ENCODE measurements around the gene DLG5. TPM values are rescaled to one million over a fixed set of nuclear protein-coding genes. Genes with fewer than 3 reads are reported as not detected.

Gene DLG5
- total and polyA plus RNA-seq, 10 of the 15 experiments (the other 5 are each of a cell fraction or from before 2014, with no cell fraction given): 0.18 to 6.6 (median 2.7) TPM

DNA sequence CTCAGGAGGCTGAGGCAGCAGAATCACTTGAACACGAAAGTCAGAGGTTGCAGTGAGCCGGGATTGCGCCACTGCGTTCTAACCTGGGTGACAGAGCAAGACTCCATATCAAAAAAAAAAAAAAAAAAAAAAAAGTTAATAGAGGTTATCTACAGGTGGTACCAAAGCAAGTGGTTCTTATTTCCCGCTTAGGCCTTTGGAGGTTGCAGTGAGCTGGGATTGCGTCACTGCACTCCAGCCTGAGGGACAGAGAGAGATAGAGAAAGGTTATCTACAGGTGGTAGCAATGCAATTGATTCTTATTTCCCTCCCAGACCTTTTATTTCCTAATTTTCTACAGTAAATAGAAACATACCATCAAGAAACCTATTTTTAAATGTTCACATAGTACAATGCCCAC, 98.2 kb downstream of the DLG5 start:
- ChIA-PET CTCF (no interaction called here), RAD21 (ENCODE audit: unreplicated experiment) (no interaction called here), POLR2A (interaction anchor here (0.6 kb wide), 1 partner anchor 81 kb away, joined by 4 read pairs; no protein-coding TSS in a partner anchor), SMC1A (ENCODE audit: uncharacterized antibody, unreplicated experiment) (interaction anchor here (1.2 kb wide), 1 partner anchor 8 kb away, joined by 3 read pairs; no protein-coding TSS in a partner anchor)
- ATAC-seq (no peak), DNase-seq (ENCODE audit: low read depth, low spot score) (no peak), FAIRE-seq (no peak)
- Histone ChIP-seq H4K20me1 (ENCODE audit: control insufficient read depth, insufficient read depth) (no peaks in the 10 kb centered on the region), H3K4me3 (no peak overlapping the region), H3K27me3 (replicated peaks in 1 of 2; ENCODE audit: control insufficient read depth in 2 of 2, insufficient read depth in 2 of 2, low read length in 1 of 2) (no peaks in the 10 kb centered on the region), H2AFZ (ENCODE audit: control insufficient read depth, low read depth, low read length) (no peak overlapping the region), H3K79me2 (ENCODE audit: control insufficient read depth, insufficient read depth, low read length) (no peaks in the 10 kb centered on the region), H3K36me3 (ENCODE audit: control insufficient read depth in 2 of 2, insufficient read depth in 2 of 2, low read length in 1 of 2) (peaks cover 0 to 5% of the 10 kb centered on the region in 2 experiments; a peak in 2 of 4 replicates), H3K9me3 (replicated peaks; ENCODE audit: control insufficient read depth, insufficient read depth, low read length) (no peaks in the 10 kb centered on the region), H3K27ac (ENCODE audit: control insufficient read depth, insufficient read depth) (no peak overlapping the region), H3K9ac (ENCODE audit: control insufficient read depth, insufficient read depth, low read length) (no peak overlapping the region), H3K4me1 (ENCODE audit: control insufficient read depth, insufficient read depth, low read length) (no peaks in the 10 kb centered on the region), H3K4me2 (ENCODE audit: control insufficient read depth, insufficient read depth) (no peak overlapping the region)
- in situ Hi-C loops (cut with MboI): no loop called here
- WGBS (ENCODE audit: insufficient coverage, insufficient replicate concordance, low lambda C conversion rate, missing lambda C conversion rate): 90% methylated on average over 6 of the region's 6 CpGs
- intact Hi-C loops (cut with micrococcal nuclease; ENCODE audit: unreplicated experiment): no loop called here
- BruUV-seq (replicated peaks): no TSS peak
- no peak for TF ChIP-seq ZNF622 (IDR thresholded peaks at IDR 0.05)
- no peak for TF ChIP-seq CREB1 (IDR thresholded peaks at IDR 0.05; ENCODE audit: low read depth)
- TF ChIP-seq, protein P1, sequence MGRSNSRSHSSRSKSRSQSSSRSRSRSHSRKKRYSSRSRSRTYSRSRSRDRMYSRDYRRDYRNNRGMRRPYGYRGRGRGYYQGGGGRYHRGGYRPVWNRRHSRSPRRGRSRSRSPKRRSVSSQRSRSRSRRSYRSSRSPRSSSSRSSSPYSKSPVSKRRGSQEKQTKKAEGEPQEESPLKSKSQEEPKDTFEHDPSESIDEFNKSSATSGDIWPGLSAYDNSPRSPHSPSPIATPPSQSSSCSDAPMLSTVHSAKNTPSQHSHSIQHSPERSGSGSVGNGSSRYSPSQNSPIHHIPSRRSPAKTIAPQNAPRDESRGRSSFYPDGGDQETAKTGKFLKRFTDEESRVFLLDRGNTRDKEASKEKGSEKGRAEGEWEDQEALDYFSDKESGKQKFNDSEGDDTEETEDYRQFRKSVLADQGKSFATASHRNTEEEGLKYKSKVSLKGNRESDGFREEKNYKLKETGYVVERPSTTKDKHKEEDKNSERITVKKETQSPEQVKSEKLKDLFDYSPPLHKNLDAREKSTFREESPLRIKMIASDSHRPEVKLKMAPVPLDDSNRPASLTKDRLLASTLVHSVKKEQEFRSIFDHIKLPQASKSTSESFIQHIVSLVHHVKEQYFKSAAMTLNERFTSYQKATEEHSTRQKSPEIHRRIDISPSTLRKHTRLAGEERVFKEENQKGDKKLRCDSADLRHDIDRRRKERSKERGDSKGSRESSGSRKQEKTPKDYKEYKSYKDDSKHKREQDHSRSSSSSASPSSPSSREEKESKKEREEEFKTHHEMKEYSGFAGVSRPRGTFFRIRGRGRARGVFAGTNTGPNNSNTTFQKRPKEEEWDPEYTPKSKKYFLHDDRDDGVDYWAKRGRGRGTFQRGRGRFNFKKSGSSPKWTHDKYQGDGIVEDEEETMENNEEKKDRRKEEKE (IDR thresholded peaks at IDR 0.05): no peak
- TF ChIP-seq ZBED1 (IDR thresholded peaks at IDR 0.05; ENCODE audit: borderline replicate concordance): no peak
- TF ChIP-seq IKZF2 (IDR thresholded peaks at IDR 0.05): no peak
- no peak for TF ChIP-seq PAX5 (IDR thresholded peaks at IDR 0.05; ENCODE audit: borderline replicate concordance, low read depth, low read length)
- no peak for TF ChIP-seq HCFC1 (IDR thresholded peaks at IDR 0.05; ENCODE audit: low read length)
